SU-DHL-6 (cell line): ENCODE data around the gene SMC6.

ENCODE experiments used
- H2AFZ ChIP-seq: fragments of 200-600 bp; sonication (generic); 2 replicates; pipeline ENCODE4 v1.6.1; 2014; ENCODE audit warnings: low read depth, mild to moderate bottlenecking, moderate library complexity, mixed read lengths, antibody characterized with exemption, low read length; ENCODE audit not compliant: severe bottlenecking
- H3F3A ChIP-seq: fragments of 200-600 bp; shearing (Covaris generic); 2 replicates; pipeline ENCODE4 v1.6.0; 2016; ENCODE audit warnings: antibody characterized with exemption, mild to moderate bottlenecking; ENCODE audit not compliant: insufficient read depth
- H3K27ac ChIP-seq: fragments of 200-600 bp; sonication (generic); 2 replicates; pipeline ENCODE4 v1.5.1; 2016; ENCODE audit warnings: low read depth, mild to moderate bottlenecking, low read length, moderate library complexity, mixed read lengths
- H3K27me3 ChIP-seq: fragments of 200-600 bp; sonication (generic), shearing (Covaris generic); 2 replicates; pipeline ENCODE4 v1.6.0; 2014; ENCODE audit warnings: mild to moderate bottlenecking, low read length
- H3K36me3 ChIP-seq: fragments of 200-600 bp; sonication (generic); 2 replicates; pipeline ENCODE4 v1.6.1; 2014; ENCODE audit warnings: mild to moderate bottlenecking, low read length, mixed read lengths
- H3K4me2 ChIP-seq: fragments of 300-600, 200-600 bp; shearing (Covaris generic), sonication (generic); 2 replicates; pipeline ENCODE4 v1.6.0; 2014; ENCODE audit warnings: low read length, low read depth, mild to moderate bottlenecking; ENCODE audit not compliant: poor library complexity, severe bottlenecking
- H3K4me3 ChIP-seq: fragments of 200-600 bp; sonication (generic); 2 replicates; pipeline ENCODE4 v1.5.1; 2014; ENCODE audit warnings: antibody characterized with exemption, low read length, mild to moderate bottlenecking, mixed read lengths; ENCODE audit not compliant: insufficient read depth, poor library complexity, severe bottlenecking
- H3K79me2 ChIP-seq: fragments of 200-600 bp; sonication (generic); 2 replicates; pipeline ENCODE4 v1.6.1; 2014; ENCODE audit warnings: mild to moderate bottlenecking, low read length, moderate library complexity; ENCODE audit not compliant: insufficient read depth
- H3K9ac ChIP-seq: fragments of 200-600 bp; sonication (generic); 2 replicates; pipeline ENCODE4 v1.7.0; 2014; ENCODE audit warnings: mild to moderate bottlenecking, low read length
- H3K9me2 ChIP-seq: fragments of 200-600 bp; sonication (generic); replicated peaks from 2 replicates; pipeline ENCODE4 v1.6.1; 2014; ENCODE audit warnings: low read length; ENCODE audit not compliant: insufficient read depth
- H3K9me3 ChIP-seq: fragments of 200-600 bp; sonication (generic); 2 replicates; pipeline ENCODE4 v1.6.1; 2014; ENCODE audit warnings: low read length, mixed read lengths; ENCODE audit not compliant: insufficient read depth
- H4K20me1 ChIP-seq: fragments of 200-600 bp; sonication (generic); 2 replicates; pipeline ENCODE4 v1.6.1; 2014; ENCODE audit warnings: low read depth, mild to moderate bottlenecking, antibody characterized with exemption, low read length, moderate library complexity, mixed read lengths
- CTCF ChIP-seq: fragments of 200-600 bp; sonication (generic); IDR thresholded peaks from one replicate; pipeline ENCODE4 v1.5.1; 2017; ENCODE audit warnings: antibody characterized with exemption, mild to moderate bottlenecking, low read length, moderate library complexity; ENCODE audit not compliant: insufficient read depth, poor library complexity, severe bottlenecking
- EZH2phosphoT487 ChIP-seq: fragments of 200-600 bp; sonication (generic), shearing (Covaris generic); conservative IDR thresholded peaks from 2 replicates; pipeline ENCODE4 v1.6.1; 2018; ENCODE audit warnings: mild to moderate bottlenecking, antibody characterized with exemption, low read length, moderate library complexity, mixed read lengths

Gene SMC6

GRCh38 chr2:17706845-17707244, 46.8 kb downstream of the SMC6 start:
- Histone ChIP-seq H3K79me2 (no peaks in the 10 kb centered on the region), H3K4me3 (no peak overlapping the region), H3K9me2 (no peaks in the 10 kb centered on the region), H4K20me1 (no peaks in the 10 kb centered on the region), H3K27ac (no peak overlapping the region), H3K9me3 (no peaks in the 10 kb centered on the region), H3K4me2 (no peak overlapping the region), H3K9ac (no peak overlapping the region), H3F3A (peaks cover 3% of the 10 kb centered on the region; the same call in 1 of the 2 replicates), H2AFZ (no peak overlapping the region), H3K36me3 (peaks cover 68% of the 10 kb centered on the region), H3K27me3 (no peaks in the 10 kb centered on the region)
- TF ChIP-seq EZH2phosphoT487 (no peak), CTCF (no peak)

GRCh38 chr2:17690776-17691175, 62.8 kb downstream of the SMC6 start:
- no peak overlapping the region for H3K4me2 ChIP-seq
- no peak for TF ChIP-seq EZH2phosphoT487
- TF ChIP-seq CTCF, result no peak
- no peaks in the 10 kb centered on the region for H4K20me1 ChIP-seq
- no peaks in the 10 kb centered on the region for H3K9me2 ChIP-seq
- H3K27ac ChIP-seq, result no peak overlapping the region
- H3K4me3 ChIP-seq, result no peak overlapping the region
- H3K79me2 ChIP-seq, result no peaks in the 10 kb centered on the region
- no peak overlapping the region for H2AFZ ChIP-seq
- H3K27me3 ChIP-seq, result no peaks in the 10 kb centered on the region
- no peak overlapping the region for H3K9ac ChIP-seq
- no peaks in the 10 kb centered on the region for H3K9me3 ChIP-seq
- peaks cover 57% of the 10 kb centered on the region for H3K36me3 ChIP-seq
- no peaks in the 10 kb centered on the region for H3F3A ChIP-seq

DNA sequence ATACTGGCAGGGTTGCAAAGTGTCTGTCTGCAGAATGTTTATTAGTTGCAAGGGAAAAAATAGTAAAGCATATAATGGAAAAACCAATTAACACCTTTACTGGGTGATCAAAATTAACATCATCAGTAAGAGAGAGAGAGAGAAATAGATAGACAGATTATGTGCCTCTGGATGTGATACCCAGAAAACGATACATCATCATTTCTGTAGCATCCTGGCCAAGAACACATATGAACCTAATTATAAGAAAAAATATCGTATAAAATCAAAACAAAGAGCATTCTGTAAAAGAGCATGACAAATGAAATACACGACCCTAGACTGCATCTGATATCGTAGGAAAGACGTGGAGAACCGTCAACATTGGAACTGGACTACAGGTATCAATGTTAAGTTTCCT, 64.6 kb downstream of the SMC6 start:
- H3K4me3 ChIP-seq, result no peak overlapping the region
- H3K79me2 ChIP-seq, result no peaks in the 10 kb centered on the region
- no peak for TF ChIP-seq CTCF
- no peak overlapping the region for H3K9ac ChIP-seq
- H3K9me3 ChIP-seq, result no peaks in the 10 kb centered on the region
- H3F3A ChIP-seq, result no peaks in the 10 kb centered on the region
- no peaks in the 10 kb centered on the region for H3K27me3 ChIP-seq
- no peaks in the 10 kb centered on the region for H4K20me1 ChIP-seq
- H3K9me2 ChIP-seq, result no peaks in the 10 kb centered on the region
- H3K27ac ChIP-seq, result no peak overlapping the region
- no peak overlapping the region for H3K4me2 ChIP-seq
- peaks cover 46% of the 10 kb centered on the region for H3K36me3 ChIP-seq
- no peak overlapping the region for H2AFZ ChIP-seq

- Histone ChIP-seq H2AFZ (no peak overlapping the region), H3K27ac (no peak overlapping the region), H3K27me3 (no peaks in the 10 kb centered on the region), H3K9ac (no peak overlapping the region), H3K79me2 (no peaks in the 10 kb centered on the region), H3K36me3 (peaks cover 45% of the 10 kb centered on the region), H3K9me2 (no peaks in the 10 kb centered on the region), H3F3A (no peaks in the 10 kb centered on the region), H3K4me2 (no peak overlapping the region), H3K4me3 (no peak overlapping the region), H4K20me1 (no peaks in the 10 kb centered on the region), H3K9me3 (no peaks in the 10 kb centered on the region)
- no peak for TF ChIP-seq EZH2phosphoT487
- no peak for TF ChIP-seq CTCF
These were observed 65.0 kb downstream of the SMC6 start for GRCh38 chr2:17688600-17688999.
